Neural progenitor cell (in vitro differentiated cells): Measurements from ENCODE around the gene TTR.

Experiments used
- CTCF ChIP-seq: fragments of 200-600 bp; sonication (generic); IDR thresholded peaks from 2 replicates; pipeline ENCODE4 v1.5.1; 2017; ENCODE audit warnings: antibody characterized with exemption, mild to moderate bottlenecking
- EZH2 ChIP-seq: fragments of 200-600 bp; sonication (generic); IDR thresholded peaks from 2 replicates; pipeline ENCODE4 v1.6.1; 2017; ENCODE audit warnings: antibody characterized with exemption, mild to moderate bottlenecking, moderate library complexity
- EZH2phosphoT487 ChIP-seq: fragments of 200-600 bp; sonication (generic); IDR thresholded peaks from 2 replicates; pipeline ENCODE4 v1.6.1; 2017; ENCODE audit warnings: antibody characterized with exemption

- TF ChIP-seq CTCF = peak; percentile 40
- no peak for TF ChIP-seq EZH2
- no peak for TF ChIP-seq EZH2phosphoT487
Measured at GRCh38 chr18:31563778-31564177, 27.9 kb upstream of the TTR start.
